ENCODE measurements around the gene ABCA1. TPM values are rescaled to one million over a fixed set of nuclear protein-coding genes. Genes with fewer than 3 reads are reported as not detected.

The ABCA1 gene
- total RNA-seq, 1 experiment from 2014 or later, result 2.3 TPM

DNA sequence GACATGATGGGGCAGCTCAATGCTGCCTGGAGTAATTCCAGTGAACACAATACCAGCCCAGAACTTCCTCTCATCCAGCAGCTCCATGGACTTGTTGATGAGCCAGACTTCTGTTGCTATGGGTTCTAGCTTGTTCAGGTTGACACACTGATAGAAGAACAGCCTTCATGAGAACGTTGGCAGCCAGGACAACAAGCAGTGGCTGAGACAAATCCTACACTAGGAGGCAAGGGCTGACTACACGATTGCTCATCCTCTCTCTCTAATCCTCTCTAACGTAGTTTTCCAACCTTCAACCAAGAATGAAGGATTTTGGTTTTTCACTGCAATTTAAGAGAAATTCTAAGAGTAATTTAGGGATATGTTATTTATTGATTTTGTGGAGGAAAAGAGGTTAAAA, 96.3 kb downstream of the ABCA1 start:
- BruUV-seq (replicated peaks), result no TSS peak
- no peaks in the 10 kb centered on the region for H3K36me3 ChIP-seq (ENCODE audit: low read depth, low read length)
- no peak overlapping the region for H3K4me2 ChIP-seq (ENCODE audit: low read length)
- CTCF ChIA-PET, result interaction anchor here (0.7 kb wide), 1 partner anchor 674 kb away, joined by 7 read pairs; no protein-coding TSS in a partner anchor
- H3F3A ChIP-seq (ENCODE audit: low read length, unreplicated experiment), result no peaks in the 10 kb centered on the region
- H4K20me1 ChIP-seq (ENCODE audit: low read length), result no peaks in the 10 kb centered on the region
- H3K79me2 ChIP-seq (ENCODE audit: low read length), result no peaks in the 10 kb centered on the region
- ATAC-seq (peak; percentile 43), DNase-seq (peak; percentile 26)
- POLR2A ChIA-PET (ENCODE audit: unreplicated experiment), result no interaction called here
- H3K9me3 ChIP-seq (ENCODE audit: low read length), result no peaks in the 10 kb centered on the region
- TF ChIP-seq, protein P1, sequence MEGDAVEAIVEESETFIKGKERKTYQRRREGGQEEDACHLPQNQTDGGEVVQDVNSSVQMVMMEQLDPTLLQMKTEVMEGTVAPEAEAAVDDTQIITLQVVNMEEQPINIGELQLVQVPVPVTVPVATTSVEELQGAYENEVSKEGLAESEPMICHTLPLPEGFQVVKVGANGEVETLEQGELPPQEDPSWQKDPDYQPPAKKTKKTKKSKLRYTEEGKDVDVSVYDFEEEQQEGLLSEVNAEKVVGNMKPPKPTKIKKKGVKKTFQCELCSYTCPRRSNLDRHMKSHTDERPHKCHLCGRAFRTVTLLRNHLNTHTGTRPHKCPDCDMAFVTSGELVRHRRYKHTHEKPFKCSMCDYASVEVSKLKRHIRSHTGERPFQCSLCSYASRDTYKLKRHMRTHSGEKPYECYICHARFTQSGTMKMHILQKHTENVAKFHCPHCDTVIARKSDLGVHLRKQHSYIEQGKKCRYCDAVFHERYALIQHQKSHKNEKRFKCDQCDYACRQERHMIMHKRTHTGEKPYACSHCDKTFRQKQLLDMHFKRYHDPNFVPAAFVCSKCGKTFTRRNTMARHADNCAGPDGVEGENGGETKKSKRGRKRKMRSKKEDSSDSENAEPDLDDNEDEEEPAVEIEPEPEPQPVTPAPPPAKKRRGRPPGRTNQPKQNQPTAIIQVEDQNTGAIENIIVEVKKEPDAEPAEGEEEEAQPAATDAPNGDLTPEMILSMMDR (conservative IDR thresholded peaks at IDR 0.05; ENCODE audit: low read depth, low read length), result no peak
- no peak for TF ChIP-seq EZH2 (IDR thresholded peaks at IDR 0.05; ENCODE audit: low read length, unreplicated experiment)
- H3K9me2 ChIP-seq (replicated peaks; ENCODE audit: low read length), result no peaks in the 10 kb centered on the region
- peaks cover 2% of the 10 kb centered on the region; the same call in 1 of the 2 replicates for H3K4me1 ChIP-seq (ENCODE audit: insufficient read depth, low read length)
- no peak overlapping the region for H3K4me3 ChIP-seq (ENCODE audit: low read length)
- no peak overlapping the region for H3K9ac ChIP-seq (ENCODE audit: low read length)
- no peak overlapping the region for H3K27ac ChIP-seq (ENCODE audit: low read length)
- no peak overlapping the region for H2AFZ ChIP-seq (ENCODE audit: low read length)
- intact Hi-C loops (cut with micrococcal nuclease), result no loop called here
- H3K27me3 ChIP-seq (ENCODE audit: low read length), result no peaks in the 10 kb centered on the region

DNA sequence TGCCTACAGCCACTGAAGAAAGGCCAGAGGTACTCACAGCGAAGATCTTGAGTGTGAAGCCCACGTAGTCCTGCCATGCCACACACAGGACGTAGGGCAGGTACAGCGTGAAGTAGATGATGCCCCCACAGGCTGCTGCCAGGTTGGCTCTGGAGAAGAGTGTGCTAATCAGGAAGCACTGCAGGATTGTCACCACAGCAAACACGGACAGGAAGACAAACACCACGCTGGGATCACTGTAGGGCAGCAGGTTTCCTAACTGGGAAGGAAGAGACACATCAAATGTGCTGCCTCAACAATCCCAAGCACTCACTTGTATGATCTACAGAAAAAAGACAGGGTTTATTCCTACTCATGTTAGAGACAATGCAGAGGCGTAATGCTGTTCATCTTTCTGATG, 101.0 kb downstream of the ABCA1 start:
- ChIA-PET CTCF (no interaction called here), POLR2A (ENCODE audit: unreplicated experiment) (no interaction called here)
- ATAC-seq, result no peak
- Histone ChIP-seq H3K36me3 (ENCODE audit: low read depth, low read length) (no peaks in the 10 kb centered on the region), H3K27ac (ENCODE audit: low read length) (no peak overlapping the region), H3K4me3 (ENCODE audit: low read length) (no peak overlapping the region), H3F3A (ENCODE audit: low read length, unreplicated experiment) (no peaks in the 10 kb centered on the region), H3K4me2 (ENCODE audit: low read length) (no peak overlapping the region), H3K9me3 (ENCODE audit: low read length) (no peaks in the 10 kb centered on the region), H3K9ac (ENCODE audit: low read length) (no peak overlapping the region), H3K4me1 (ENCODE audit: insufficient read depth, low read length) (peaks cover 2% of the 10 kb centered on the region; the same call in 1 of the 2 replicates), H3K9me2 (replicated peaks; ENCODE audit: low read length) (no peaks in the 10 kb centered on the region), H4K20me1 (ENCODE audit: low read length) (no peaks in the 10 kb centered on the region), H2AFZ (ENCODE audit: low read length) (no peak overlapping the region), H3K79me2 (ENCODE audit: low read length) (no peaks in the 10 kb centered on the region), H3K27me3 (ENCODE audit: low read length) (no peaks in the 10 kb centered on the region)
- intact Hi-C loops (cut with micrococcal nuclease), result no loop called here
- BruUV-seq (replicated peaks), result no TSS peak
- no peak for DNase-seq
- TF ChIP-seq, protein P1 (conservative IDR thresholded peaks at IDR 0.05; ENCODE audit: low read depth, low read length), result no peak
- TF ChIP-seq EZH2 (IDR thresholded peaks at IDR 0.05; ENCODE audit: low read length, unreplicated experiment) (no peak), EZH2phosphoT487 (IDR thresholded peaks at IDR 0.05; ENCODE audit: borderline replicate concordance, low read length) (no peak)

DNA sequence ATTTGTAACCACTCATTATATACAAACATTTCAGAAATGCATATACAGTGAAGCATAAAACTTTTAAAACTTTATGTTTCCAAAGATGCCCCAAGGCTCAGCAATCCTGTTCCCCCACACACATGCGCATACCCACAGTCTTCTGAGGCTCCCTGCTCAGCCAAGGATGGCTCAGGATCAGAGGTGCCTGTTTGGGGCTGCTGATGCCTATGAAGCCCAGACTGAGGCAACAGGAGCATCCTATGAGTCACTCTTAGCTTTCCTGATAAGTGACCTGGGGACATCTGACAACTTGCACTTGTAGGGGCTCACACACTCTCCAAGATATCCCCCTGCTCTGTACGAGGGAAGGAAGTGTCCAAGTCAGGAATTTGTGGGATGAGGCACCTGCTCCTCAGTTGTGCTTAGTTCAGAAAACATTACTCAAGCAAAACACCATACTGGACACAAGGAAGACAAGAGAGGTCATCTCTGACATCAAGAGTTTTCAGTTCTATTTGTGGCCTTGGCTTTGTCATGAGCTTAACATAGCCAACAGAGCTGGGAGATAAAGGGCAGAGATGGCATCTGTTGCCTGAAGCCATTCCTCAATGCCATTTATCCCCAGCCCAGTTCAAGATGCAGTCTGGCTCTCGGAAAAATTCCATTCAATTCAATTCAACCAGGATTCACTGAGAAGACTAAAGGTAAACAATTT, 101.7 kb downstream of the ABCA1 start:
- Histone ChIP-seq H3K27ac (ENCODE audit: low read length) (no peak overlapping the region), H3F3A (ENCODE audit: low read length, unreplicated experiment) (no peaks in the 10 kb centered on the region), H4K20me1 (ENCODE audit: low read length) (no peaks in the 10 kb centered on the region), H3K4me3 (ENCODE audit: low read length) (no peak overlapping the region), H3K4me1 (ENCODE audit: insufficient read depth, low read length) (peaks cover 2% of the 10 kb centered on the region; the same call in 1 of the 2 replicates), H3K9me2 (replicated peaks; ENCODE audit: low read length) (no peaks in the 10 kb centered on the region), H3K36me3 (ENCODE audit: low read depth, low read length) (no peaks in the 10 kb centered on the region), H3K9ac (ENCODE audit: low read length) (no peak overlapping the region), H3K27me3 (ENCODE audit: low read length) (no peaks in the 10 kb centered on the region), H3K79me2 (ENCODE audit: low read length) (no peaks in the 10 kb centered on the region), H3K4me2 (ENCODE audit: low read length) (no peak overlapping the region), H2AFZ (ENCODE audit: low read length) (no peak overlapping the region), H3K9me3 (ENCODE audit: low read length) (no peaks in the 10 kb centered on the region)
- TF ChIP-seq, protein P1 (conservative IDR thresholded peaks at IDR 0.05; ENCODE audit: low read depth, low read length), result no peak
- TF ChIP-seq EZH2phosphoT487 (IDR thresholded peaks at IDR 0.05; ENCODE audit: borderline replicate concordance, low read length) (no peak), EZH2 (IDR thresholded peaks at IDR 0.05; ENCODE audit: low read length, unreplicated experiment) (no peak)
- ChIA-PET POLR2A (ENCODE audit: unreplicated experiment) (no interaction called here), CTCF (no interaction called here)
- no TSS peak for BruUV-seq (replicated peaks)
- intact Hi-C loops (cut with micrococcal nuclease), result no loop called here
- DNase-seq, result no peak
- no peak for ATAC-seq

Measured in PC-3 (cell line).